GM21381 (cell line): ENCODE measurements around the gene GGACT.
"Not testable (repeated sequence)": the region's sequence is repeated elsewhere in the genome, so short reads cannot be mapped to it uniquely, and the experiment has no call there.

Source experiments
- ATAC-seq: cut with Tn5 transposase; IDR thresholded peaks from one replicate; pipeline ENCODE4 v1.9.1; 2021; ENCODE audit warnings: mild to moderate bottlenecking, moderate library complexity; ENCODE audit not compliant: unreplicated experiment

GGACT gene

DNA sequence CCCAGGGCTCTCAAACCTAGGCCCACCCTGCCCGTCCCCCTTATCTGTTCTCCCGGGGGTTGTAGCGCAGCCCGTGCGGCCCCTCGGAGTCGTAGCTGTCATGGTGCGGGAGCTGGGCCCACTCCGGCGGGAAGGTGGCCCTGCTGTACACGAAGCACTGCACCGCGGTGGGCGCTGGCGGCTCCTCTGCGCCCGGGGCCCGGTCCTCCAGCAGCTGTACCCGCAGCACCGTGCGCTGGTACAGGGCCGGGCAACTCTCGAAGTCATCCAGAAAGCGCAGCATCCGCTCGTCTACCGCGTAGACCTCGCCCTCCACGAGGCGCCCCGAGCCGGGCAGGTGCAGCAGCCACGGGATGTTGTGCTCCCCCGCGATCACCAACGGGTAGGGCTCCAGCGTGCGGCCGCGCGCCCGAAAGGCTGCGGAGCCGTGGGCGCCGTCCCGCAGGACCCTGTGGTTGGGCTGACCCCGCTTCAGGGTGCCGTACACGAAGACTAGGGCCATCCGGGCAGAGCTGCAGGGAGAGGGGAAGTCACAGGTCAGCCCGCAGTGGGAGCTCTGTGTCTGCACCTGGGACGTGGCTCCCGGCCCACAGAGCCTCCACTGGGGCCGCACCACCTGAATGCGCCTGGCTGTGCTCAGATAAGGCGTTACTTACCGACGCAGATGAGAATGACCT lies 56.4 kb downstream of the GGACT start:
- ATAC-seq, result no peak

DNA sequence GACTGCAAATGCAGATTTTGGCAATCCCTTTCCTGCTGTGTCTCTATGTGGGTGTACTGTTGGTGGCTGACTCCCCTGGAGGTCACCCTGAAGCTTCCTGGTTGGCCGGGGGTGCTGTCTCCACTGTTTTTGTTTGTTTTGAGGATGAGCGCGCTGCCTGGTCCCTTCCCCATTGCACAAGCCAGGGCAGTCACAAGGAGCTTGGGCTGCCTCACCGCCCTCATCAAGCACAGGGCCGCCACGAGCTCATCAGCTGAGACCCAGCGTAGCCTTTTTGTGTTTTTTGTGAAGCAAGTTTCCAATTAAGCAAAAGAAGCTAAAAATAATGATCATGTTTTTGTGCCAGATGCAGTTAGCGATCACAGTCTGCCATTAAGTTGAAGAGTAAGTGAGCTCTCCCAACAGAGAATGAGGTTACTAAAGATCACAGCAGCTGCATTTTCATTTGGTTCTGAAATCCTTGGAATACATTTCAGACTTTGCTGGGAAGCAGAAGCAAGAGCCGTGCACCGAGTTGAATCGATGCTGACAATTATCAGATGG lies 57.8 kb downstream of the GGACT start:
- ATAC-seq, result no peak

GRCh38 chr13:100529666-100530377 lies 58.8 kb downstream of the GGACT start:
- ATAC-seq, result no peak

- no peak for ATAC-seq
Observed at GRCh38 chr13:100528820-100529219, 59.8 kb downstream of the GGACT start.

DNA sequence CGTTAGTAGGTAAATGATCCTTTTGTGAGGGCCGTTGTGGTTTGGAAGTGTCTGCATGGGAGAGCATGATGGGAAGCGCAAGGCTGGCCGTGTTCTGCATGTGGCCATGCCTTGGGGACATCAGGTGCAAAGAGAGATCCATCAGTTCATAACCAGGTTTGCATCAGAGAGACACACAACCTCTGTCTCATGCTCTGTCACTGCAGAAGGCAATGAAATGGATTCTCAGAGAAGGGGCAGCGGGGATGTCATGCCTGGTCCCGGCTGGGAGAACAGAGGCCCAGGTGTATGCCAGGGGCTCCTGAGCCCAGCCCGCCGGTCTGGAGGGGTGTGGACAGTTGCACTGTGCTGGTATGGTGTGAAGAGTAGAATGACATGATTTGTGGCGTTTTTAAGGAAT lies 60.2 kb downstream of the GGACT start:
- no peak for ATAC-seq

- ATAC-seq, result no peak
Observed at GRCh38 chr13:100527644-100528043, 60.9 kb downstream of the GGACT start.

- ATAC-seq, result no peak
Observed at GRCh38 chr13:100526318-100527000, 62.1 kb downstream of the GGACT start.

DNA sequence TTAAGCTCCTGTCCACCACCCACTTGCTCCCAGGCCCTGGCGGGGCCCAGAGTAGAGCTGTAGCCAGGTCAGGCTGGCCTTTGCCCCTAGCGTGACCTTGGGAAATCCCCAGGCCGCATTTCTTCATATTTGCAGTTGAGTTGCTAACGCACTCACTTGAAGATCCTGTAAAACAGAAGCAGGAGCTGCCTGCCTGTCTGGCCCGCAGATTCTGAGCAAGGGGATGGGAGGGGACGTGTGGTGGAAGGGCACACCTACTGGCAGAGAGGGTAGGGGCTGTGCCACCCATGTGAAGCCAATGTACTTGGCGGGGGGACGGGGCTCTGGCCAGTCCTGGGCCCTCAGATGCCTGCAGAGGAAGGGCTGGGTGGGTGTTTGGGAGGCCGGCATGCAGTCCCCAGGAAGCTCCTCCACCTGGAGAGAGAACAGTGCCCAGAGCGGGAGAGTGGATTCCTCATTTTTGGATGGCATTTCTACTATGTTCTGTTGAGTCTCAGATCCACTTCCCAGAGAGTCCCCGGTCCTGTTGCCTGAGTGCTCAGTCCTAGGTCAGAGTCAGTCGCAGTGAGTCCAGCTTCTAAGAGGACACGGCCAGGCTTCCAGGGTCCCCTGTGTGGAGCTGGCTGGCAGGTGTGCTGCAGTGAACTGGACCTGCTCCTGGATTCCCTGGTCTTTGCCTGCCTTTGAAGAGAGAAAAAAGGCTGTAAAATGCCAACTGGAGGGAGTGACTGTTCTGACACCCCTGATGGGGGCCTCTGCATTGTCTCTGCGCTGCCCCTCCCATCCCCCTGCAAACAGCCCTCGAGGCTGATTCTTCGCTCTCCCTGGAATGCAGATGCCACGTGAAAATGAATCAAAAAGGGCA lies 62.9 kb downstream of the GGACT start:
- ATAC-seq, result no peak

DNA sequence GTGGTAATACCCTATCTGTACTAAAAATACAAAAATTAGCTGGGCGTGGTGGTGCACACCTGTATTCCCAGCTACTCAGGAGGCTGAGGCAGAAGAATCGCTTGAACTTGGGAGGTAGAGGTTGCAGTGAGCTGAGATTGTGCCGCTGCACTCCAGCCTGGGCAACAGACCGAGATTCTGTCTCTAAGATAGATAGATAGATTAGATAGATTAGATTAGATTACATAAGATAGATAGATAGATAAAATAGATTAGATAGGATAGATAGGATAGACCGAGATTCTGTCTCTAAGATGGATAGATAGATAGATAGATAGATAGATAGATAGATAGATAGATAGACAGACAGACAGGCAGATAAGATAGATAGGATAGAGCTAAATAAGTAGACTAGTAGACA lies 63.9 kb downstream of the GGACT start:
- not testable (repeated sequence) for ATAC-seq

DNA sequence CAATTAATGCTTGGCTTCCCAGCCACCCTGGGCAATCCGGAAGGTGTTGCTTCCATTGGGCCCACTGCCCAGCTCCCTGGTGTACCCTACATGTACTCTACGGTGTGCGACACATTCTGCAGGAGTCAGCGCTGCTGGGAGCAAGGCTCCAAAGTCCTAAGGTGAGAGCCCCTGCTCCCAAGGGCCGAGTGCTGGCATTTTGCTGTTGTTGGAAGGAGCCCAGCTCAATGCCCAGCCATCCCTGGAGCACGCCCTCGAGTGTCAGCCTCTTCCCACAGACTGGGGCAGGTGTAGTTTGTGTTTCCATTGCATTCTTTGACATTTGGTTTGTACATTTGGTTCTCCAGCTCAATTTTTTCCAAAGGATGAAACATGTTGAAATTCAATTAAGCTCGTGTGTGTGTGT lies 64.6 kb downstream of the GGACT start:
- no peak for ATAC-seq

DNA sequence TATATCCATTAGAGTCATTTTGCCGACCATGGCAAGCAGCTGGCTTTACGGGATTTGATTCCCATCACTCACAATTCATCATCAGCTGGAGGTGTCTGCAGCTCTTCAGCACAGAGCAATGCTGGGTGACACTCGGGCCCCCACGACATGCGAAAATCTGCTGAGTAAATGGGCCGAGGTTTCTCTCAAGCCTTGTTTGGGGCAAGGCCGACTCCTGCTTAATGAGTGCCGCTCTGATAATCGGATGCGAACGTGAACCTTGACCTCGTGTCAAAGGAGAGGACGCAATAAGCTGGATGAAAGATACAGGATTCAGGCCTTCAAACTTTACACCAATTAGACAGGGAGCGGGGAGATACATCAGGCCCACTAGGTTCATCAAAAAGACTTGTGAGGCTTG lies 65.2 kb downstream of the GGACT start:
- ATAC-seq, result no peak

- no peak for ATAC-seq
Observed at GRCh38 chr13:100522618-100523309, 65.8 kb downstream of the GGACT start.

GRCh38 chr13:100521851-100522617 lies 66.6 kb downstream of the GGACT start:
- ATAC-seq, result no peak

GRCh38 chr13:100520936-100521850 lies 67.4 kb downstream of the GGACT start:
- no peak for ATAC-seq

DNA sequence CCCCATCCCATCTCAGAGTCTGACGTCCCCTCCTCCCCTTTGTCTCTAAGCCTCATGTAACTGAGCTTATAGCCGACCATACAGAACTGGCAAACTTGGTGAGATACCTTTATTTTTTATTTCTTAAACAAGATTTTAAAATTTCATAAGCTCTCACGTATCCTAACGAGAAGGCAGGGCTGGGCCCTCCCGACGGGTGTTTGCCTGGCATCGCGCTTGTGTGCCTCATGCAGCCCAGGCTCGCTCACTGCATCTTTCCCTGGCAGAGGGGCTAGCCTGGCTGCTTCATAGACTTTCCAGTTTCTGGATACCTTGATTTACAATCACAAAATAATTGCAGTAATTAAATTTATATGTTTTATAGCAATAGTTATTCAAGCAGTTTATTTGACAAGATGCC lies 69.0 kb downstream of the GGACT start:
- ATAC-seq, result no peak

DNA sequence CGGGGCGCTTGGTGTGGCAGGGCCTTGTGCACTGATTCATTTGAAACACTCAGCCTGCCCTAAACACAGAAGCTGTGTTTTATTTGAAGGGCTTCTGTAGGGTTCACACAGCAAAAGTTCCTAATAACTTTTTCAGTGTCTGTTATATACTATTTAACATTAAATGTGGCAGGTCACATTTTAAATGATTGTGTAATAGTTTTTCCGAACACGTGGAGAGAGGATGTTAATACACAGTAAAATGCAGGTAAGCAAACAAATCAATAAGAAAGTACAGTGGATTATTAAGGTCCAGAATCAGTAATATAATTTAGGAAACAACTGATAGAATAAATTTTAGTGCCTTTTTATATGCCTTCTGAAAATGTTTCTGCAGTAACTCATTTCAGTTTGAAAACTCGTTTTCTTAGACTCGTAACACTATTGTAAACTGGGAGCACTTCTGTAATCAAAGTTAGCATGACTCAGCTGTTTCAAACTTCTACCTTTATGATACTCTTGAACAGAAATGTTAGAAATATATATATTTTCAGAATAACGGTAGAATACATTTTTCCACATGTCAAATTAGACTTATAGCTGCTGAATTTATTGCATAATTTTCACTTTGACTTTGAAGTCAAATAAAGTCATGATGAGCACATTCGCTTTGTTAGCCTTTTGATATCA lies 70.1 kb downstream of the GGACT start:
- ATAC-seq, result no peak

GRCh38 chr13:100517728-100518127 lies 70.9 kb downstream of the GGACT start:
- ATAC-seq, result no peak

GRCh38 chr13:100517135-100517534 lies 71.5 kb downstream of the GGACT start:
- ATAC-seq, result no peak
